LNCAP (cell line): ENCODE results near the gene GPC6.

Experiments
- TF ChIP-seq, protein P1 (sequence below): fragments of 450-650 bp; IDR thresholded peaks from 2 replicates; pipeline ENCODE4 v1.5.1; 2017; ENCODE audit warnings: mild to moderate bottlenecking

Gene GPC6

DNA sequence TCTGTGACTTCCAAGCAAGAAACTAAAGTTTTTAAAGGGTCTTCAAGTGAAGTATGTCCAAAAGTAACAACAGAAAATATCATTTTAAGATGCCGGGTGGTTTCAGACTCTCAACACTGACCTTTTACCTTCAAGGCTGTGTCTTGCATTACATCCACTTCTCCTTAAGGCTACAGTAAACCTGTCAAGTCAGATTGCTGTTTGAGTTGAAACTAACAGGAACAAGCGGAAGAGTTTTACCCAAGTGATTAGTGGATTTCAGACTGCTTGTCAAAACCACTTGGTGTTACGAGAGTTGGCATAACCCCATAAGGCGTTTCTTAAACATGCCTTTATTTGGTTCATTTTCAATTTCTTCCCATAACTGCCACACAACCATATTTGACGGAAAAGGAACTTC is 969.8 kb downstream of the GPC6 start:
- TF ChIP-seq, protein P1, sequence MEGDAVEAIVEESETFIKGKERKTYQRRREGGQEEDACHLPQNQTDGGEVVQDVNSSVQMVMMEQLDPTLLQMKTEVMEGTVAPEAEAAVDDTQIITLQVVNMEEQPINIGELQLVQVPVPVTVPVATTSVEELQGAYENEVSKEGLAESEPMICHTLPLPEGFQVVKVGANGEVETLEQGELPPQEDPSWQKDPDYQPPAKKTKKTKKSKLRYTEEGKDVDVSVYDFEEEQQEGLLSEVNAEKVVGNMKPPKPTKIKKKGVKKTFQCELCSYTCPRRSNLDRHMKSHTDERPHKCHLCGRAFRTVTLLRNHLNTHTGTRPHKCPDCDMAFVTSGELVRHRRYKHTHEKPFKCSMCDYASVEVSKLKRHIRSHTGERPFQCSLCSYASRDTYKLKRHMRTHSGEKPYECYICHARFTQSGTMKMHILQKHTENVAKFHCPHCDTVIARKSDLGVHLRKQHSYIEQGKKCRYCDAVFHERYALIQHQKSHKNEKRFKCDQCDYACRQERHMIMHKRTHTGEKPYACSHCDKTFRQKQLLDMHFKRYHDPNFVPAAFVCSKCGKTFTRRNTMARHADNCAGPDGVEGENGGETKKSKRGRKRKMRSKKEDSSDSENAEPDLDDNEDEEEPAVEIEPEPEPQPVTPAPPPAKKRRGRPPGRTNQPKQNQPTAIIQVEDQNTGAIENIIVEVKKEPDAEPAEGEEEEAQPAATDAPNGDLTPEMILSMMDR, result no peak

DNA sequence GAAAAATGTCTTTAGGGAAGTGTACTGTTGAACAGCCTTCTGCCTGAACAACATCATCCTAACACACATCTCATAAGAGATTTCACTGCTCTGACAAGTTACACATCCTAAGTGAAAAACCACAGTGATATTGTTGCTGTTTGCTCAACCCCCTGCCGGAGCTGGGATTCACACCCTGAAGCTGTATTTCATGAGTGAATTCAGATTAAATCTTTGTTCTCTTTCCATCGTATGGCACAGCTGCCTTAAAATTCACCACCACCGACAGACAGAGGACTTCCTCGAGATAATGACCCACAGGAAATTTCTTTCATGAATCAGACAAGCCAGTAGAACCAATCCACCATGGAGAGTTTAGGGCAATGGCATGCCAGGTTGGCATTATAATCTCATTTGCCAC is 972.1 kb downstream of the GPC6 start:
- TF ChIP-seq, protein P1, result no peak

DNA sequence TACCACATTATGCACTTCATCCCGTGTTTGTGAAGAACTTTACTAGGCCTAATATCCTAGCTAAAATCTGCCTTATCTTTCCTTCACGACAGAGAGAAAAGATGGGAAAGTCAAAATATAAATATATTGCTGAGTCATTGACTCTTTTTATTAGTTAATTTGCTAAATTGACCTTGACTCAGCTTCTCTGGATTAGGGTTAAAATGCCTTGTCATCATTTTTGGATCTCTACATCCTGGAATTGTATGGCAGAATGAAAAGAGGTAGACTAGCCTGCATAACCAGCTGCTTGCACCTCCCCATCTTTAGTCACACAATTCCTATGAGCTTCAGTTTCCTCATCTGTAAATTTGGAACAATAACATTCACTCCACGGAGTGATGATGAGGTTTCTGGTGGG is 972.5 kb downstream of the GPC6 start:
- TF ChIP-seq, protein P1, result no peak

DNA sequence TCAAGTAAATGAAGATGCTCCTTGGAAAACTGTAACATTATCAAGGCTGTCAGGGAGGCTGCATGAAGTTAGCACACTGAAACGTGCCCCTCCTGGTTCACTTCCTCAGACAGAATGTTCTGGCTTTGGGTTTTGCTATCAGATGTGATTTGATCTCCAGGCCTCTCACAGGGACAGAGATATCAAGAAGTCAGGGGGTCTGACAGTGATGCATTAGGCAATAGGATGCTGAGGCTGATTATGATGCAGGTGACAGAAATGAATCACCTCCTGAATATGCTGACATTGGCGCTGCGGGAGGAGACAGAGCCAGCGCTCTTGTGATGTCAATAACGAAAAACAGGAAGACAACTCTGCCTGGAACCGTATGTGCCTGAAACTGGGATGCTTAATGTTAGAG is 974.4 kb downstream of the GPC6 start:
- TF ChIP-seq, protein P1, result no peak

DNA sequence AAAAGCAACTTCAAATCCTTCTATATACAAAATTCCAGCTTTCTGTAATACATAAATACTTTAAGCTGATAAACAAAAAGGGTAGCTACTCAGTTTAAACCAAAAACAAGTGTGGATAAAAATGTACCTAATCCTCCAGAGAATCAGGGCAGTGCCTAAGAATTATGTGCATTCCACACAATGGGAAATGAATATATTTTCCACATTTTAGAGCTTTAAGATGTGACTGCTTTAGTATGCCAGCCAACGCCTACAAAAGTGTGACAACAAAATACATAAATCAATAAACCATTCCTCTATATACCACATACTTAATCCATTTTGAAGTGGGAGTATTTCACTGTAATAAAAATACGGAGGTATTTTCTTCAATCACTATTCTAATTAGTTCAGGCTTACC is 977.6 kb downstream of the GPC6 start:
- TF ChIP-seq, protein P1, result no peak

DNA sequence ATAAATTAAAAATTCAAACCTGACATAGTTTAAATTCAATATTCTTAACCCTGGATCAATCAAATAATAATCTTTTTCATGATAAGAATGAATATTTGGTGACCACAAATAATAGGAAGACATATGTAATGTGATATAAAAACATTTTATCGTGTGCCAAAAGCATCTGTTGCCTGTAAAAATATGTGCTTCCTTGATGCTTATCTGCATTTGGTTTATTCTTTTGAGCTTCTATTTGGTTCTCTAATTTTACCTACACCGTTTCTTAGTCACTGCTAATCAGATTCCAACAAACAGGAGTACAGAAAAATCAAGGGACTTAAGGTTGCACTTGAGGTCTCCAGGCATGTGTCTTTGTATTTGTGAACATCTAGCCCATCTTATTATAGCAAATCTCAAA is 978.3 kb downstream of the GPC6 start:
- TF ChIP-seq, protein P1, result no peak

DNA sequence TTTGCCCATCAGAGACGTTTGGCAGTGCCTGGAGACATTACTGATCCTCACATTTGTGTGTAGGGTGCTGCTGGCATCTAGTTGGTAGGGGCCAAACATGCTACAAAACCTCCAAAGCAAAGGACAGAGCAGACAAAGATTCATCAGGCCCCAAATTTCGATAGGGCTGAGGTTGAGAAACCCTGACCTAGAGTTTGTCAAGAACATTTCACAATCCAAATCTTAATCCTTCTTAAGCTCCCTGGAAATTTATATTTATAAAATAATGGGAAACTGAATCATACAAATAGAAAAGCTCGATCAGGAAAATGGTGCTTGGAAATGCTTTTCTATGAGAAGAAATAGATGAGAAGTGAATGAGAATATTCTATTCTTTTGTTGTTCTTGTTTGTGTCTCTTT is 979.3 kb downstream of the GPC6 start:
- TF ChIP-seq, protein P1, result no peak

DNA sequence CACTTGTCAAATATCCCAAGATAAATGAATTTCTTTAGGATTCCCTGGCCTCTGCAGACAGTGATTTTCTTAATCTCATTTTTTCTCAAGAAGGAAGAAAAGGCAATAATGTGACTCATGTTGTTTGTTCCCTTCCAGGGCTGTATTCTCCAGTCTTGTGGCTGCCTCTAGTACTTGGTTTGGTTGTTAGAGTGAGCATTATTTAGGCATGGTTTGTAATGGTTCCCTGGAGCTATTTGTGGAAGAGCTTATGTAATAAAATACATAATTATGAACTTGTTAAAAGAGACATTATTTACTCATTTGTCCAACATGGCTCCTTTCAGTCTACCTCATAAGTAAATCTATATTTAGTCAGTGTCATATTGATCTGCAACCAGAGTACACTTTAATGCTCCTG is 982.5 kb downstream of the GPC6 start:
- TF ChIP-seq, protein P1, result no peak
